Measurements from ENCODE around the gene C7orf57.

Gene C7orf57

DNA sequence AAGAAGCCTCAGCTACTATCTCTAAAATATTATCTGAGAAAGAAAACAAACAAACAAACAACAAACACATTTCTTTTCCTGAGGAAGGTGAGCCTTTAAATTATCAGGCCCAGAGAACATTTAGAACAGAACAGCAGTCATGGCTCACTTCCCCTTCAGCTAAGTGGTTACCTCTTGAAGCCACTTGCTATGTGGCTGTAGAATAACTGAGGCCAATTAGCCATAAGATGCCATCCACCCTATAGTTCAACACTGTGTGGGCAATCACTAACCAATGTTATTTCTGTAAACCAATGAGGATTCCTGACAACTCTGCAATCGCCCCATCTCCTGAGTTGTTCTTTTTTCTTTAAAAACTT is 50.1 kb downstream of the C7orf57 start:
- no peak for DNase-seq (ENCODE audit: low read depth, low spot score)

DNA sequence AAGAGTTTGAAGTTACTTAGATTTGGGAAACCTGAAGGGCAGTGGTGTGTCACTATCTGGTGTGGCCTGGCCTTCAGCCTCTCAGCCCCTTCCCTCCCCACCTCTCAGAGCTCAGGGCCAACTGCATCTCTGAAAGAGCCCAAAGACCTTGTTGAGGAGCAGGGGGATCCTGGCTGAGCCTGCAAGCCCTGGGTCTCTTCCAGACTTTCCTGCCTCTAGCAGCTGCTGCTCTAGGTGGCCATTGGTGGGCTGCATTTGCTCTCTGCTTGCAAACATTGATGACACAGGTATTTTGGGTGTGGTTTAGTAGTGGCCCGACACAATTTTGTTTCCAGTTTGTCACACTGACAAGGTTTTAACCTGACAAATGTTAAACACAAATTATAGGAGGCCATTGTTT is 50.6 kb downstream of the C7orf57 start:
- DNase-seq (ENCODE audit: low read depth, low spot score) = no peak

DNA sequence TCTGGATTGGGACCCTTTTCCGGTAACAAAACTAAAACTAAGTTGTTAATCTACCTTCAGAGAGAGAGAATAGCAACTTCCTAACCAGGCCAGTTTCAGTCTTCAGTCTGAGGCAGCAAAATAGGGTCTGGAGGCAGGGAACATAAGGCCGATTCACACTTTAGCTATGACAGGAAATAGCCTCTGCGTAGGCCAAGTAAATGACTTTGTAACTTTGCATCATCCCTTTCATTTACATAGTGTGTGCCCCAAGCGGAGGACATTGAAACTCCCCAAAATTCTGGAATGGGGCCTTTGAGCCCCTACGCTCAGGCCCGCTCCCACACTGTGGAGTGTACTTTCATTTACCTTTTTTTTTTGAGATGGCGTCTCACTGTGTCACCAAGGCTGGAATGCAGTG is 52.0 kb downstream of the C7orf57 start:
- DNase-seq (ENCODE audit: low read depth, low spot score) = no peak

DNA sequence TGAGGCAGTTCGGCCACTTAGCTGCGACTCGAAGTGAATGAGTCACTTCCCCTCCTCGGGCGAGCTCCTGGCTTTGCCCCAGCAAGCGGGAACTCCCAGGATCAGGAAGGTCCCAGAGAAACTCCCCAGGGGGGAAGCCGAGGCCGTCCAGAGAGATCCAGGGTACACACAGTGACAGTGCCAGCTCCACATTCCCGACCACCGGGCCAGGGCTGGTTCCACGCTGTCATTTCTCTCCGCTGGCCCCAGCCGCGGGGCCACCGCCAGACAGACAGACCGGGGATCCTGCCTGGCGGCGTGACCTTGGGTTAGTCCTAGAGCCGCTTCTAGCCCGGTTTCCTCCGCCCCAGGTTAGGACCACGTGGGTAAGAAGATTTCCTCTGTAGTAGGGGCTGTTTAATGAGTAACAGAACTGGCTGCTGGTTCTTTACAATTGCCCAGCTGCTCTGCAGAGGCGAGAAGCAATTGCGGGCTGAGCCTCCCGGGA is 53.3 kb downstream of the C7orf57 start:
- DNase-seq (ENCODE audit: low read depth, low spot score) = no peak

DNA sequence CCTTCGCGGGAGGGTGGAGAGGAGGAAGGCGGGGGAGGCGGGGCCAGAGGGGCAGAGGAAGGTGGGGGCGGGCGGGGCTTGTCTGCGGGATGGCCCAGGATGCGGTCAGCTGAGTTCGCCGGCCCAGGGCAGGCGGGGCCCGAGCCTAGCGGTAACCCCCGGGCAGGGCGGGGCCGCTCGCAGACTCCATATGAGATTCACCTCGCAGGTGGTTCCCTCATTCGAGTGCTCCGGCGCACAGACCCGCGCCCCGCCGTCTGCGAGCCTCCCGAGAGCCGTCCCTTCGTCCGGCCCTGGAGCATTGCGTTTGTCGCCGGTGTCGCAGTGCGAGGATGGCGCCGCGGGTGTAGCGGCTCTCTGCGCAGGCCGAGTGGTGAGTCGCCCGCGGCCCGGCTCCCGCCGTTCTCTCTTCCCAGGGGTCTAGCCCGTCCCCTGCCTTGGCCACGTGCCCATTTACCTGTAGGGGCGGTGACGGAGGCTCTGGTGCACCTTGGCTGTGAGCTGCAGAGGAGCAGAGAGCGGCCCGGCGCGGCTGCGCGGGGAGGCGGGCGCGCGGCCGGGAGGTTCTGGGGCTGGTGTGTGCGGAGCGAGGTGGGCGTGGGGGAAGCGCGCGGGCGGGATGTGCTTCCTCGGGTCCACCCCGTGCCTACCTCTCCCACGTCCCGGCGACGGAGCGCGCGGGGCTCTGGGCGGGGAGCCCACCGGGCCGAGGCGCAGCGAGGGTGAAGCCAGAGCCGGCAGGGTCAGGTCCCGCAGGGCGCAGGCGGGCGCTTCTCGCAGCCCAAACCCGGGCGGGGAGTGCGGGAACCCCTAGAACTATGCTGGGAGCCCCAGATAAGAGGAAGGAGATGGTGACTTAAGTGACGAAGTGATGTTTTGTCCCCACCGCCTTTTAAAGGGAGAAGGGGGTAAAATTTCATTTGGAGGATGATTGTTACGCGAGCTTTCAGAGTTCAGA is 54.0 kb downstream of the C7orf57 start, which contains the start of gene UPP1:
Gene UPP1, plus strand, starts transcription at position 220 of the 958 bp plus-strand sequence. CDS start 5,519 bp downstream, outside the sequence.
- DNase-seq (ENCODE audit: low read depth, low spot score) = peak; percentile 70

DNA sequence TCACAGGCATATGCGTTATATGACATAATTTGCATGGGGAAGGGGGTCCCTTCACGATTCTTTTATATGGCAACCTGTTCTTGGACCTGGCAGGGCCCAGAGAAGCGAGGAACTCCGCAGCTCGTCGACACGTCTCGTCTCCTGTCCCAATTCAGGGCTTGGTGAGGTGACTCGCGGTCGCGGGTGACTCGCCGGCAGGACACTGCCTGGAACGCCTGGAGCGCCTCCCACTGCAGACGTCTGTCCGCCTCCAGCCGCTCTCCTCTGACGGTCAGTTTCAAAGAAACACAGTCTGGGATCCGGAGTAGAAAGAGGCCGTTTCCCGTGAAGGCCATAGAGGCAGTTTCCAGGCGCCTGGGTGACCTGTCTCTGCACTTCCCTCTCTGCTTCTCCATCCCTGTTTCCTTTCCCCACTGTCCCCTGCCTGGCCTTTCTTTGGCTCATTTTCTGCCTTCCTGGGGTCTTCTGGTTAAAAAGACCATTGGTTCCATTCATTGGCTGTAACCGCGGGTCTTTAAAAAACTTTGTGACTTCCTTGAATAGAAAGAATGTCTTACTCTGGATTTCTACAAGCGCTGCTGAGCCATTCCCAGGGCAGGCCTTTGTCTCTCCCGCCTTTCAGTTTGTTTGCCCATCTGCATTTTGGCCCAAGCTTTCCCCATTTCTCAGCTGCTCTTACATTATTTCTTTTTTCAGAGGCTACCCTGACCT is 54.9 kb downstream of the C7orf57 start:
- DNase-seq (ENCODE audit: low read depth, low spot score) = no peak

DNA sequence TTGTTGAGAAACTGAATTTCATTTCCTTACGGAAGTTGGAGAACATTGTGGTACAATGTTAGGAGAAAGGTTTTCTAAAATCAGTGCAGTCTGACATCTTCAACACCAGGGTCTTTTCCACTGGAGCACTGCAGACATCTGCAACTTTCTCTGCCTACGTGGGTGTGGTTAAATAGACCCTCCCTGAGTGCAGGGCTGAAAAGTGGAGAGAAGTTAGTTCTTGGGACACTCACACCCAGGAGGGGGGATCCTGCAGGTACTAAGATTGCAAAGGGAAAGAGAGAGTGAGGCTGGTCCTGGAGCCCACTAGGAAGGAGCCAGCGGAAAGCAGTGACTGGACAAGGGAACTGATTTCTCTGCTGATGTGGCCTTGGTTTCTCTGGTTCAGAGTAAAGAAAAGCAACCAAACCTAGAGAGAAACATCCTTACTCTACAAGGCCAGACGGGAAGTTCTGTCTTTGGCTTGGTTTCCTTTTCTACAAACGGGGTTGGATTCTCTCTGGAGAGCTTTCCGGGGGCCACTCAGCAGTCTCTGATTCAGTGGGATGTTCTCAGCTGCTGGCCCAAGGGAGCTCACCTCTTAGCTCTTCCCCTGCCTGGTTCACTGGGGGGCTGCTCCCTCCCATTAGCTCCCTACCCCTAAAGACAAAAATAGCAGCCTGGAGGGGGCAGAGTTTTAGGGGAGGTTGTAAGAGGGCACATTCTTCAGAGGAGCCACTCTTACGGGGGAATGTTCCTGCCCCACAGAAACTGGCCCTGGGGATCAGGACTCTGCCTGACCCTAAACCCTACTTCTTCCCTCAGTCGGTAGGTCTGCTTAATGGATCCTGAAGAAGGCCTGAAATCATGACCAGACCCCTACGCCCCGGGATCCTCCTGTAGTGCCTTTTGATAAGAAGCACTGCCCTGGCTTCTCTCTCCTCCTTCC is 56.4 kb downstream of the C7orf57 start:
- no peak for DNase-seq (ENCODE audit: low read depth, low spot score)

DNA sequence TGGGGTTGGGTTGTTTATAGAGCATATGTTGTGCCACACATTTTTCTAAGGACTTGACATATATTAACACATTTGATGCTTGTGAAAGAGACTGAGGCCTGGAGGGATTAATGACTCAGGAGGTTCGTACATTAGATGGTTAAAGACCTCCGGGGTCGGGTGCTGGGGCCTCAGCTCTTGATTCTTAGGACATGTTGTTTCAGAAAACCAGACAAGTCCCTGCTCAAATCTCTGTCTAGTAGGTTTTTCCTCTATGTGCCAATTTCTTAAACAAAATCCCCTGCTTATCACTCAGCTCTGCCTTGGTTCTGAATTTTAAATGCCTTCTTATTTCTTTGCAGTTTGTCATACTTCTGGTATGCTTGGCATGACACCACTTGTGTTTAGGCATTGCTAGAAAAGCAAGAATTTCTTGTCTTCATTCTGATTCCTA is 59.5 kb downstream of the C7orf57 start:
- DNase-seq (ENCODE audit: low read depth, low spot score) = no peak

DNA sequence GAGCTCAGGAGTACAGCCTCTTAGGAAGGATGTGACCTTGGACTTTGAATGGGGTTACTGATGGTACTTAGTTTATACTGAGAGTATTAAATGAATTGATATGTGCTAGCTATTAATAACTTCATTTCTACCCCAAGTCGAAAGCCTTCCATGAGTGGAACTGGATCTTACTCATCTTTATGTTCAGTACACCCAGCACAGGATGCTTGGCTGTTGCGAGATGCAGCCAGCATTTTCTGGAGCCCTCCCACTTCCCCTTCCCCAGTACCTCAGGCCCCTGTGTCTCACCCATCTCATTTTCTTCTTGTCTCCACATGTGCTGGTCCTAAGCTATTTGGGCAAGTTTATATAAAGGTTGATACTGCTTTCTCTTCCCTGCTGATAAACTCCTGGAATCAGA is 60.9 kb downstream of the C7orf57 start:
- no peak for DNase-seq (ENCODE audit: low read depth, low spot score)

DNA sequence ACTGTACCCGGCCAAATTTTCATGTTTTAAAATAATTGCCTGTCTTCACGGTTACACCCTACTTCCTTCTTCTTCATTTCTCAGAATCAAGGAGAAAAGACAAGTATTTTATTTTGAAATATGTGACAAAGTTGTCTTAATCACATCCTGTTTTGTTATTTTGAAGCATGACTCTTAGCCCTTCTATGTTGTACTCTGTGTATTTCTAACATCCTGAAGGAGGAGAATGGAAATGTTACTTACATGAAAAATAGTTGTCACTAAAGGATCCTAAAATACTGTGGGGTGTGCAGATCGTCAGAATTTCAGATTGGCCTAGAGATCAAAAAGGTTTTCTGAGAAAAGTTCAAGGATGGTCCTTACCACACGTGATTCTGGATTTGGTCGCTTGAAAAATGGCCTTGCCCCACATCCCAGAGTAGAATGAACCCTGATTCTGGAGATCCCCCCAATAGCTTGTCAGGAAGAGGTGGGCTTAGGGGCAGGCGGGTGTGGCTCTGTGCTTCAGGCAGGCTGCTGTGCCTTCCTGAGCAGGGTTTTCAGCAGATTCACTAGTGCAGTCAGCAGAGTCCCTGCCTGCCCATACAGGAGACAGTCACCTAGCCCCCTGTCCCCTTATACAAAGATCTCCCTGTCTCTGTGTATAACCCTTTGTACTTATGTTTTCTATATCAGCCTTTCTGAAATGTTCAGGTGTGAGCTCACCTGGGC is 62.3 kb downstream of the C7orf57 start:
- DNase-seq (ENCODE audit: low read depth, low spot score) = no peak

DNA sequence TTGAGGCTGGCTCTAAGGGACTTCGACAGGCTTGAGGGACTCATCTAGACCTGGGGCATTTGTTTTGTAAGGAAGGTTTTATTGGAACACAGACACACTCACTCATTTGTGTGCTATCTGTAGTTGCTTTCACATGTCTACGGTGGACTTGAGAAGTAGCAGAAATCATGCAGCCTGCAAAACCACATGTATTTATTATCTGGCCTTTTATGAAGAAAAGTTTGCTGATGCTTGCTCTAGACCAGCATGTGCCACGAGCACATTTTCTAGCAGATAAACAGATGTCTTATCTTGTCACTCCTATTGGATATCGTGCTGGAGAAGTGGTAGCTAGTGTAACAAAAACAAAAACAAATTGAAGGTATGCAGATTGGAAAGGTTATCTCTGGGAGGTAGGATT is 63.5 kb downstream of the C7orf57 start:
- DNase-seq (ENCODE audit: low read depth, low spot score) = no peak

DNA sequence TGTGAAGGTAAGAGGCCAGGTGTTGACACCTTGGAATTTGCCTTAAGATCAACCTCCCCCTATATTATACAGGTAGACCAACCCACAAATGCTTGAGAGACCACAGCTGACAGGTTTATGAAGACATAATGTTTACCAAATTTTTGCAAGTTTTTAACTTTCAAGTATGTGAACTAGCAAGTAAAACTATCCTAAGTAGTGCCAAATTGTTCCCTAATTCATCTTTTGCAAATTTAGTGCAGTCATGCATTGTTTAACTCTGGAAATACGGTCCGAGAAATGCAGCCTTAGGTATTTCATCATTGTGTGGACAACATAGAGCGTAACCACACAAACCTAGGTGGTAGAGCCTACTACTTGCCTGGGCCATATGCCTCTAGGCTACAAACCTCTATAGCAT is 64.4 kb downstream of the C7orf57 start:
- no peak for DNase-seq (ENCODE audit: low read depth, low spot score)

DNA sequence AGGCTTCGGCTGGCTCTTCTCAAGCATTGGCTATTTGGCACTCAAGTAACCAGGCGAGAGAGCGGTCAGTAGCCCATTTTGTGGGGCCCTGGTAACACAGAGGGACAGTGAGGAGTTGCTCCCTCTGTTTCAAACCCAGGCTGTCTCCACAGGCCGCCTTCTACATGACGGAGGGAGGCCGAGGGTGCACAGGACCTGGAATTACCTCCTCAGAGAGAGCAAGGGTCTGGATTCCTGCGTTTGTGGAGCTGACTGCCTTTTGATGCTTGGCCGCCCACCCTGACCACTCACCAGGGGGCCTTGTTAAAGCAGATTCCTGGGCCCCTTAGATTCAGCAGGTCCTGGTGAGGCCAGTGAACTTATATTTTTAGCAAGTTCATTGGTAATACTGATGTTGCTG is 66.0 kb downstream of the C7orf57 start:
- DNase-seq (ENCODE audit: low read depth, low spot score) = no peak

DNA sequence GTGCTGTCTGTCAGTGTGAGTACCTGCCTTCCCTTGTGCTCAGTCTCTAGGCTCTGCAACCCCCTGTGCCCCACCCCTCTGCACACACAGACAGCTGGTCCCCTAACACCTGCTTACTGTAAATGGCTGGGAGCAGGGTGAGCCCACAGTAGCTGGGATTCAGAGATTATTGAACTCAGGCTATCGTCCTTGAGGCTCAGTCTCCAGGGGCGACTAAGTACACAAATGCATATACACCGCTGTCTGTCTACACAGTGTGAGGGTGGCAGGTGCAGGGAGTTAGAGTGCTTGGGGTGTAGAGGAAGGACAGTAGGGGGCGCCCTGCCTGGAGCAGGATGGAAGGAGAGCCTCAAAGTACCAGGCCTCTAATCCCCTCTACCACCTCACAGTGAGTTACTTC is 66.6 kb downstream of the C7orf57 start:
- no peak for DNase-seq (ENCODE audit: low read depth, low spot score)

DNA sequence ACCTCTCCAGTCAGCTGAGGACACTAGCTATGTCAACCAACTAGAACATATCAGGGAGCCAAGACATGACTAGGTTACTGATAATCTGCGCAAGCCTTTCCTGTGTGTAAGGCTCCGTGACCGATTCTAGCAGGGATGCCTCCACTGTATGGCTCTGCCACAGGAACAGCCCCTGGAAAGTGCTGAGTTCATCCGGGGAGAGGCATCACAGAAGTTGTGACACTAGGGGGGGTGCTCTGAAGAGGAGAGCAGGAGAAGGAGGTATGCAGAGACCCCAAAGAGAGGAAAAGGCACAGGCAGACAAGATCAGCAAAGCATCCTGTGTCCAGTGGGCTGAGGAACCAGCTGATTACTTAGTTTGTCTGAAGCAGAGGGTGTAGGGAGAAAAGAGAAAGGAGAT is 67.2 kb downstream of the C7orf57 start:
- DNase-seq (ENCODE audit: low read depth, low spot score) = no peak

DNA sequence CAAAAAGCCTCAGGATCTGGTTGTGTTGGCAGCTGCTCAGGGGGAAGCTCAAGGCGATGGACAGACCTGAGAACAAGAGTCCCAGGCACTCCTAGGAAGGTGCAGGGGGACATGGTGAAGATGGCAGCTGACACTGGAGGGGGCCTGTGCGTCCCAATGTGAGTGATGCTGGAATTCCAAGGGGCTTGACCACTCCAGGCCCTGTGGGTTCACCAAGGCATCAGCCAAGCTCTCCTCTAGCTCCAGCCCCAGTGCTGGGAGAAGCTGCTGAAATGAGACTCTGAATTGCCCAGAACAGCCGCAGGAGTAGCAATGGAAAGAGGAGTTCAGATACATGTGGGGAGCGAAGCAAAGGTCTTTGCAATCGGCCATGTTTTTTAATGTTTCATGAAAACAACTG is 69.7 kb downstream of the C7orf57 start:
- DNase-seq (ENCODE audit: low read depth, low spot score) = no peak

DNA sequence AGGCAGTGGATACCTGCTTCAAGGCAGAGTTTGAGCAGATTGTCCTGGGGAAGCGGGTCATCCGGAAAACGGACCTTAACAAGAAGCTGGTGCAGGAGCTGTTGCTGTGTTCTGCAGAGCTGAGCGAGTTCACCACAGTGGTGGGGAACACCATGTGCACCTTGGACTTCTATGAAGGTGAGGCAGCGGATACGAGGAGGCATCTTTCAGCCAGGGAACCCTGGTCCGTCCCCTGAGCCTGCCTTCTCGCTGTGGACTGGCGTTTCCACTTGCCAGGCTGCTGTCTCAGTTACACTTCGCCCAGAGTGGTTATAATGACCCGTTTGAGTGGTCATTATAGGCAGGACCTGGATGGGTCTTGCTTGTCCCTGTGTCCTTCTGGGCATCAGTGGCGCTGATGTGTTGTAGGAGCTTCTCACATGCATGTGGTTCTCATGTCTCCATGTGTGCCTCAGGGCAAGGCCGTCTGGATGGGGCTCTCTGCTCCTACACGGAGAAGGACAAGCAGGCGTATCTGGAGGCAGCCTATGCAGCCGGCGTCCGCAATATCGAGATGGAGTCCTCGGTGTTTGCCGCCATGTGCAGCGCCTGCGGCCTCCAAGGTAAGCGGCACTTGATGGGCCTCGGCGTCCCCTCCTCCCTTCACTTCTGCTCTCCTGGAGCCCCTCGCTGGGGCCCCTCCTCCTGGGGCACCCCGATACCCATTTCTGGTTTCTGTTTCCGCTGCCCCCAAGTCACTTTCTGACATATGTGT is 71.7 kb downstream of the C7orf57 start:
- DNase-seq (ENCODE audit: low read depth, low spot score) = no peak

DNA sequence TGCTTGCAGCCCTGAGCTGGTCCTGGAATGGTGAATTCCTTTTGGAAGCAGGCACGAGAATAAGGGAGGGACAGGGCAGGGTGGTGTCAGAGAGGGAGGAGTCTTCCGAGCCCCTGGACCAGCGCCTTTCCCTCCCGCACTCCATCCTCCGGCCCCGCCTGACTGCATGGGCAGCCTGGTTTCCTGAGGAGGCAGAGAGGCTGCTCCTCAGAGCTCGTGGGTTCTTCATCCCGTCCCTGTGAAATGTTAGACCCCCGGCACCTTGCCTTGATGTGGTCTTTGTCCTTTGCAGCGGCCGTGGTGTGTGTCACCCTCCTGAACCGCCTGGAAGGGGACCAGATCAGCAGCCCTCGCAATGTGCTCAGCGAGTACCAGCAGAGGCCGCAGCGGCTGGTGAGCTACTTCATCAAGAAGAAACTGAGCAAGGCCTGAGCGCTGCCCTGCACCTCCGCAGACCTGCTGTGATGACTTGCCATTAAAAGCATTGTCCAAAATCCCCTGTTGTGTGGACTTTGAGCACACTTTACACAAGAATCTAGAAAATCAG is 72.7 kb downstream of the C7orf57 start:
- DNase-seq (ENCODE audit: low read depth, low spot score) = no peak

DNA sequence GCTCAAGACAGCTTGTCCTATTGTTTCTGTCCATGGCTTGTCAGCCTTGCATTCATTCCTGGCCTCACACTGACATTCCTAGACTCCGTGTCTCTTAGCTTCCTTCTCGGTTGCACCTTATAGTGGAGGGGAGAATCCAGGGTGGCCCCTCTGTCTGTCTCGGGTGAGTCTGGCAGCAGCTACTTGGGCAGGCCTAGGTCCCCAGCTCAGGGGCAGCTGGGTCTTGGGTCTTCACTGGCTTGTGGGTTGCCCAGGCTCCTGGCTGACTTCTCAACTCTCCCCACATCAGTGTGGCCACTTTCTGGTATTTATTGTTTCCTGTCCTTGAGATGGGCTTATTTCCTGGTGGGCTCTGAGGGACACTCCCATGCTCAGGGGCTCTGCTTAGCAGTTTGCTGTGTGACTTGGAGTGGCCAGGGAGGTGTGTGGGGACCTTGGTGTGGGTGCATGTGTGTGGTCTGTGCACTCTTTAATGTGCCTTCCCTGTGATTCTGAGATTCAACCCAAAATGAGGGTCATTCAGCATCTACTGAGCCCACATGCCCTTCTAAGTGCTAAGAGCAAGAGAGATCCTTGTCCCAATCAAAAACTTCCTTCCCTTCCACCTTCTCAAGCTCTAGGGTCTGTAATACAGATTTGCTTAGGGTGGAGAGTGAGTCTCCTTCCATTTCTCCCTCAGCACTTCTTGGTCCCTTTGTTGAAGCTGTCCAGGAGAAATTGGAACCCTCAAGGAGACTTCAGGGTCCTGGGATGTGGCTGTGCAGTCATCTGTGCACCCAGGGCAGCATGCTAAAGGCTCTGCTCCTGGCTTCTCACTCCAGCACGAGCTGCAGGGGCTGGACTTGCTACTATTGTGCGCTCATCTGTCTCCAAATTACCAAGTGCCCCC is 73.9 kb downstream of the C7orf57 start:
- DNase-seq (ENCODE audit: low read depth, low spot score) = no peak
